ENCODE data around the gene CDC34. TPM values are rescaled to one million over a fixed set of nuclear protein-coding genes. Genes with fewer than 3 reads are reported as not detected.
"Not testable (repeated sequence)": the region's sequence is repeated elsewhere in the genome, so short reads cannot be mapped to it uniquely, and the experiment has no call there.

CDC34 gene
- total RNA-seq, 1 experiment from 2014 or later = 96.1 TPM

- no peak for DNase-seq (ENCODE audit: low spot score)
These were observed 41.9 kb downstream of the CDC34 start for GRCh38 chr19:573519-573825.

GRCh38 chr19:574658-575526 lies 43.3 kb downstream of the CDC34 start:
- peak; percentile 34 for DNase-seq (ENCODE audit: low spot score)

GRCh38 chr19:575527-576506 lies 44.3 kb downstream of the CDC34 start:
- peak; percentile 90 for DNase-seq (ENCODE audit: low spot score)

- DNase-seq (ENCODE audit: low spot score) = no peak
These were observed 45.3 kb downstream of the CDC34 start for GRCh38 chr19:576768-577438.

- DNase-seq (ENCODE audit: low spot score) = no peak
These were observed 46.2 kb downstream of the CDC34 start for GRCh38 chr19:577439-578392.

- no peak for DNase-seq (ENCODE audit: low spot score)
These were observed 47.7 kb downstream of the CDC34 start for GRCh38 chr19:579111-579841.

GRCh38 chr19:579842-580155 lies 48.2 kb downstream of the CDC34 start:
- DNase-seq (ENCODE audit: low spot score) = no peak

- no peak for DNase-seq (ENCODE audit: low spot score)
These were observed 48.8 kb downstream of the CDC34 start for GRCh38 chr19:580274-580835.

GRCh38 chr19:581399-582111 lies 50.0 kb downstream of the CDC34 start:
- no peak for DNase-seq (ENCODE audit: low spot score)

- DNase-seq (ENCODE audit: low spot score) = peak; percentile 63
These were observed 51.1 kb downstream of the CDC34 start for GRCh38 chr19:582497-583197.

GRCh38 chr19:583198-583967 lies 51.8 kb downstream of the CDC34 start:
- no peak for DNase-seq (ENCODE audit: low spot score)

GRCh38 chr19:583968-584239 lies 52.3 kb downstream of the CDC34 start:
- no peak for DNase-seq (ENCODE audit: low spot score)

GRCh38 chr19:584240-585001 lies 52.9 kb downstream of the CDC34 start:
- DNase-seq (ENCODE audit: low spot score) = no peak

GRCh38 chr19:585146-585545 lies 53.6 kb downstream of the CDC34 start:
- not testable (repeated sequence) for DNase-seq (ENCODE audit: low spot score)

GRCh38 chr19:585551-586110 lies 54.1 kb downstream of the CDC34 start:
- no peak for DNase-seq (ENCODE audit: low spot score)

- DNase-seq (ENCODE audit: low spot score) = peak; percentile 88
These were observed 56.7 kb downstream of the CDC34 start for GRCh38 chr19:588093-588740.
